ENCODE measurements around the gene SUGCT. TPM values are rescaled to one million over a fixed set of nuclear protein-coding genes. Genes with fewer than 3 reads are reported as not detected.
"Not testable (repeated sequence)": the region's sequence is repeated elsewhere in the genome, so short reads cannot be mapped to it uniquely, and the experiment has no call there.

The SUGCT gene
- total and polyA plus RNA-seq, 2 of the 13 experiments (the other 11 are each of a cell fraction or from before 2014, with no cell fraction given) = 10.1 to 22.2 TPM

GRCh38 chr7:40412323-40412722 is 277.5 kb downstream of the SUGCT start:
- BruUV-seq (replicated peaks) = no TSS peak
- no peak overlapping the region for H3K4me3 ChIP-seq (replicated peaks in 1 of 3; ENCODE audit: insufficient read depth in 1 of 3, low read depth in 2 of 3, low read length in 3 of 3)
- H3K27ac ChIP-seq (ENCODE audit: extremely low read length, insufficient read depth, low read length) = no peak overlapping the region
- ChIA-PET POLR2A (no interaction called here), CTCF (ENCODE audit: low intra/inter-chr PET ratio, low total read pairs) (no interaction called here)
- H2AFZ ChIP-seq (ENCODE audit: low read length) = no peak overlapping the region
- 73% methylated on average over 2 of the region's 2 CpGs for WGBS (ENCODE audit: low lambda C conversion rate)
- H3K27me3 ChIP-seq (ENCODE audit: control insufficient read depth in 1 of 2, insufficient read depth in 2 of 2, low read length in 2 of 2) = no peaks in the 10 kb centered on the region
- no peak overlapping the region for H3K4me2 ChIP-seq (ENCODE audit: low read depth, low read length)
- intact Hi-C loops (cut with micrococcal nuclease; ENCODE audit: unreplicated experiment) (no loop called here), in situ Hi-C loops (cut with HindIII; ENCODE audit: extremely low pct_ligation_motif_present, low pct_unique_long_range_greater_than_20kb) (no loop called here)
- H3K4me1 ChIP-seq (ENCODE audit: insufficient read depth, low read length) = no peaks in the 10 kb centered on the region
- no peak for DNase-seq (ENCODE audit: low spot score)
- H3K9me3 ChIP-seq (ENCODE audit: low read length) = no peaks in the 10 kb centered on the region
- FAIRE-seq = no peak
- H4K20me1 ChIP-seq (ENCODE audit: insufficient read depth, low read length) = no peaks in the 10 kb centered on the region
- ATAC-seq = no peak
- no peaks in the 10 kb centered on the region for H3K36me3 ChIP-seq (replicated peaks in 1 of 2; ENCODE audit: control insufficient read depth in 1 of 2, insufficient read depth in 2 of 2, low read length in 2 of 2)
- no peaks in the 10 kb centered on the region for H3K79me2 ChIP-seq (ENCODE audit: insufficient read depth, low read length)
- no peak overlapping the region for H3K9ac ChIP-seq (ENCODE audit: insufficient read depth, low read depth, low read length)
- TF ChIP-seq ZNF512 (CRISPR knock-in tag; IDR thresholded peaks at IDR 0.05) (no peak), CEBPB (IDR thresholded peaks at IDR 0.05; ENCODE audit: borderline replicate concordance, low read depth, low read length) (peak; percentile 34; the same call in 1 of the 2 replicates), ZNF687 (CRISPR knock-in tag; IDR thresholded peaks at IDR 0.05) (no peak), CREB1 (IDR thresholded peaks at IDR 0.05) (no peak), CREB1 (CRISPR knock-in tag; IDR thresholded peaks at IDR 0.05) (no peak), PRDM15 (CRISPR knock-in tag; IDR thresholded peaks at IDR 0.05) (no peak), ISL2 (CRISPR knock-in tag; IDR thresholded peaks at IDR 0.05) (no peak), SUZ12 (IDR thresholded peaks at IDR 0.05; ENCODE audit: low read depth, low read length) (no peak), TEF (CRISPR knock-in tag; IDR thresholded peaks at IDR 0.05) (no peak)

- H4K20me1 ChIP-seq (ENCODE audit: insufficient read depth, low read length); CTCF ChIA-PET (ENCODE audit: low intra/inter-chr PET ratio, low total read pairs); H3K4me1 ChIP-seq (ENCODE audit: insufficient read depth, low read length); H3K79me2 ChIP-seq (ENCODE audit: insufficient read depth, low read length); H2AFZ ChIP-seq (ENCODE audit: low read length); in situ Hi-C loops (cut with HindIII; ENCODE audit: extremely low pct_ligation_motif_present, low pct_unique_long_range_greater_than_20kb); POLR2A ChIA-PET; H3K4me2 ChIP-seq (ENCODE audit: low read depth, low read length); H3K27me3 ChIP-seq (ENCODE audit: control insufficient read depth in 1 of 2, insufficient read depth in 2 of 2, low read length in 2 of 2); H3K9ac ChIP-seq (ENCODE audit: insufficient read depth, low read depth, low read length); intact Hi-C loops (cut with micrococcal nuclease; ENCODE audit: unreplicated experiment); H3K9me3 ChIP-seq (ENCODE audit: low read length); H3K36me3 ChIP-seq (replicated peaks in 1 of 2; ENCODE audit: control insufficient read depth in 1 of 2, insufficient read depth in 2 of 2, low read length in 2 of 2); FAIRE-seq; ATAC-seq; H3K4me3 ChIP-seq (replicated peaks in 1 of 3; ENCODE audit: insufficient read depth in 1 of 3, low read depth in 2 of 3, low read length in 3 of 3); H3K27ac ChIP-seq (ENCODE audit: extremely low read length, insufficient read depth, low read length); BruUV-seq (replicated peaks); DNase-seq (ENCODE audit: low spot score): not testable (repeated sequence)
- WGBS (ENCODE audit: low lambda C conversion rate) = 99% methylated on average over 9 of the region's 9 CpGs
These were observed 279.9 kb downstream of the SUGCT start for GRCh38 chr7:40414704-40415103.
